ENCODE data around the gene NCKAP5L.

DNA sequence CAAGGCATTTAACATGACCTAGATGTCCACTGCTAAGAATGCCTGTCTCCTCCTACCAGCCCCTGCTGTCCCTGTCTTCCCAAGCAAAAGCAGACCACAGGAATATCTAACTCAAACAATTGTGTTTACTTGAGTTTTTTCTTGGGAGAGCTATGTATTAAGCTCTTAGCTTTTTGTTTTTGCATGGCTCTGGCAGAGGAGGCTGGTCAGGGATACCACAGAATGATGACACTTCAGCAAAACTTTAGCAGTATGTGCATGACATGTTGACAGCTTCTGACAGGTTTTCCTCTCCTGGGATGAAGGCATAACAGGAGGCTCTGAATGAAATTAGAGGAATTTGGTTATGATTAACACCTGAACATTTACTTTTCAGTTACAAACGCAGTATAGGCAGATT lies 79.9 kb downstream of the NCKAP5L start:
- TF ChIP-seq, protein P1, sequence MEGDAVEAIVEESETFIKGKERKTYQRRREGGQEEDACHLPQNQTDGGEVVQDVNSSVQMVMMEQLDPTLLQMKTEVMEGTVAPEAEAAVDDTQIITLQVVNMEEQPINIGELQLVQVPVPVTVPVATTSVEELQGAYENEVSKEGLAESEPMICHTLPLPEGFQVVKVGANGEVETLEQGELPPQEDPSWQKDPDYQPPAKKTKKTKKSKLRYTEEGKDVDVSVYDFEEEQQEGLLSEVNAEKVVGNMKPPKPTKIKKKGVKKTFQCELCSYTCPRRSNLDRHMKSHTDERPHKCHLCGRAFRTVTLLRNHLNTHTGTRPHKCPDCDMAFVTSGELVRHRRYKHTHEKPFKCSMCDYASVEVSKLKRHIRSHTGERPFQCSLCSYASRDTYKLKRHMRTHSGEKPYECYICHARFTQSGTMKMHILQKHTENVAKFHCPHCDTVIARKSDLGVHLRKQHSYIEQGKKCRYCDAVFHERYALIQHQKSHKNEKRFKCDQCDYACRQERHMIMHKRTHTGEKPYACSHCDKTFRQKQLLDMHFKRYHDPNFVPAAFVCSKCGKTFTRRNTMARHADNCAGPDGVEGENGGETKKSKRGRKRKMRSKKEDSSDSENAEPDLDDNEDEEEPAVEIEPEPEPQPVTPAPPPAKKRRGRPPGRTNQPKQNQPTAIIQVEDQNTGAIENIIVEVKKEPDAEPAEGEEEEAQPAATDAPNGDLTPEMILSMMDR (IDR thresholded peaks at IDR 0.05; ENCODE audit: low read length): no peak
- TF ChIP-seq EZH2 (optimal IDR thresholded peaks at IDR 0.05; ENCODE audit: low read depth, low read length): no peak

Data from MM.1S (cell line).